HepG2 (cell line): ENCODE data around the gene FAM199X. TPM values are rescaled to one million over a fixed set of nuclear protein-coding genes. Genes with fewer than 3 reads are reported as not detected.

ENCODE experiments used
- ATAC-seq: fragments of 200-7000 bp; cut with Tn5 transposase; 3 replicates; pipeline ENCODE4 v1.9.1; 2020; ENCODE audit warnings: mild to moderate bottlenecking, moderate library complexity
- BruUV-seq: library from RNA; stranded (reverse); fragments of 400-500 nt; replicated peaks from 2 replicates; lab custom pipeline; 2021; lab: Mats Ljungman, UMichigan
- CTCF ChIA-PET: fragments of 300-600 bp; formaldehyde crosslinking; extraction: SDS; loops from one replicate; lab custom pipeline; 2021; ENCODE audit warnings: low total read pairs, inconsistent platforms, low intra/inter-chr PET ratio; lab: Yijun Ruan, JAX
- POLR2A ChIA-PET: fragments of 350-600 bp; sonication (Branson Sonifier 250); formaldehyde crosslinking; loops from one replicate; lab custom pipeline; 2020; ENCODE audit warnings: antibody characterized with exemption, inconsistent platforms; lab: Yijun Ruan, JAX
- DNase-seq: peaks from one replicate; pipeline ENCODE4 v3.0.0-alpha.2; 2015; ENCODE audit warnings: low spot score
- FAIRE-seq: peaks from 3 replicates; lab custom pipeline; 2011; peaks lifted over from hg19 to GRCh38; lab: Jason Lieb, UNC
- H2AFZ ChIP-seq: one replicate; pipeline ENCODE4 v1.6.1; 2011; ENCODE audit warnings: low read length, inconsistent platforms
- H3K27ac ChIP-seq: fragments of 300-600 bp; 3 replicates; pipeline ENCODE4 v1.8.0; 2011; ENCODE audit warnings: mixed run types, mild to moderate bottlenecking, mixed read lengths, low read length, inconsistent platforms; ENCODE audit not compliant: insufficient read depth; ENCODE audit errors: extremely low read length
- H3K27me3 ChIP-seq, 2 experiments: fragments of 200-600 bp in 1 of 2; 2 replicates in 1 of 2; 3 replicates in 1 of 2; pipeline versions ENCODE4 v1.6.0 to v1.8.0; 2011; ENCODE audit warnings: low read length in 2 of 2, mild to moderate bottlenecking in 2 of 2, moderate library complexity in 2 of 2, inconsistent platforms in 1 of 2; ENCODE audit not compliant: insufficient read depth in 2 of 2, control insufficient read depth in 1 of 2
- H3K36me3 ChIP-seq, 2 experiments: fragments of 200-600 bp in 1 of 2; replicated peaks in 1 of 2; 2 replicates in 1 of 2; 3 replicates in 1 of 2; pipeline versions ENCODE4 v1.5.1 to v1.8.0; 2011; ENCODE audit warnings: low read length in 2 of 2, inconsistent platforms in 1 of 2; ENCODE audit not compliant: insufficient read depth in 2 of 2, control insufficient read depth in 1 of 2
- H3K4me1 ChIP-seq: 2 replicates; pipeline ENCODE4 v1.5.1; 2012; ENCODE audit warnings: low read length, inconsistent platforms; ENCODE audit not compliant: insufficient read depth
- H3K4me2 ChIP-seq: 2 replicates; pipeline ENCODE4 v1.6.0; 2011; ENCODE audit warnings: low read depth, low read length, inconsistent platforms
- H3K4me3 ChIP-seq, 3 experiments: fragments of 200-600 bp in 1 of 3; sonication (generic), shearing (Covaris generic) in 1 of 3; replicated peaks in 1 of 3; 2 replicates each; pipeline ENCODE4 v1.5.1; 2011 to 2016; ENCODE audit warnings: low read length in 3 of 3, inconsistent platforms in 2 of 3, low read depth in 2 of 3, mild to moderate bottlenecking in 2 of 3, control low read depth in 1 of 3, mixed read lengths in 1 of 3; ENCODE audit not compliant: insufficient read depth in 1 of 3
- H3K79me2 ChIP-seq: one replicate; pipeline ENCODE4 v1.6.1; 2011; ENCODE audit warnings: low read length, inconsistent platforms; ENCODE audit not compliant: insufficient read depth
- H3K9ac ChIP-seq: 2 replicates; pipeline ENCODE4 v1.6.0; 2011; ENCODE audit warnings: mild to moderate bottlenecking, low read depth, low read length, inconsistent platforms; ENCODE audit not compliant: insufficient read depth
- H3K9me3 ChIP-seq: 2 replicates; pipeline ENCODE4 v1.5.1; 2012; ENCODE audit warnings: mild to moderate bottlenecking, low read length
- H4K20me1 ChIP-seq: 2 replicates; pipeline ENCODE4 v1.6.0; 2011; ENCODE audit warnings: inconsistent platforms, mild to moderate bottlenecking, low read length, moderate library complexity; ENCODE audit not compliant: insufficient read depth
- ARHGAP35 ChIP-seq: sonication (generic); formaldehyde crosslinking; IDR thresholded peaks from 2 replicates; pipeline ENCODE4 v1.9.0; 2022; ENCODE audit warnings: mild to moderate bottlenecking, inconsistent platforms, moderate library complexity, missing genetic modification reagents, borderline replicate concordance
- EP300 ChIP-seq, 3 experiments: sonication (generic) in 1 of 3; formaldehyde crosslinking in 1 of 3; IDR thresholded peaks; 2 replicates each; pipeline versions ENCODE4 v1.5.1 to v1.6.1; 2011 to 2020; ENCODE audit warnings: low read depth in 2 of 3, low read length in 2 of 3, borderline replicate concordance in 1 of 3, improper control_type of control experiment in 1 of 3, mild to moderate bottlenecking in 1 of 3, missing genetic modification reagents in 1 of 3, moderate library complexity in 1 of 3
- KLF6 ChIP-seq: IDR thresholded peaks from 2 replicates; pipeline ENCODE4 v1.8.0; 2016; ENCODE audit warnings: missing biosample characterization, missing genetic modification reagents
- PAX8 ChIP-seq: sonication (generic); formaldehyde crosslinking; IDR thresholded peaks from 2 replicates; pipeline ENCODE4 v1.8.0; 2022; ENCODE audit warnings: mild to moderate bottlenecking, missing genetic modification reagents, borderline replicate concordance
- PHF8 ChIP-seq: sonication (generic); formaldehyde crosslinking; IDR thresholded peaks from 2 replicates; pipeline ENCODE4 v1.5.0; 2020; ENCODE audit warnings: missing genetic modification reagents
- PPARG ChIP-seq: conservative IDR thresholded peaks from 2 replicates; pipeline ENCODE4 v1.6.1; 2016; ENCODE audit warnings: missing biosample characterization, missing genetic modification reagents
- RBAK ChIP-seq: sonication (generic); formaldehyde crosslinking; IDR thresholded peaks from 2 replicates; pipeline ENCODE4 v1.5.1; 2020; ENCODE audit warnings: mild to moderate bottlenecking, missing genetic modification reagents
- SMC3 ChIP-seq: IDR thresholded peaks from 2 replicates; pipeline ENCODE4 v1.6.1; 2011; ENCODE audit warnings: low read length, improper control_type of control experiment
- SMYD3 ChIP-seq: sonication (generic); formaldehyde crosslinking; IDR thresholded peaks from 2 replicates; pipeline ENCODE4 v1.8.1; 2023; ENCODE audit warnings: mild to moderate bottlenecking, missing genetic modification reagents
- ZBTB3 ChIP-seq: sonication (generic); formaldehyde crosslinking; IDR thresholded peaks from 2 replicates; pipeline ENCODE4 v1.4.0; 2020; ENCODE audit warnings: low read depth, mild to moderate bottlenecking, moderate library complexity, missing genetic modification reagents, borderline replicate concordance
- ZFX ChIP-seq: sonication (generic); formaldehyde crosslinking; IDR thresholded peaks from 2 replicates; pipeline ENCODE4 v1.4.0; 2020; ENCODE audit warnings: mild to moderate bottlenecking, low read depth, missing genetic modification reagents, moderate library complexity
- ZNF652 ChIP-seq: IDR thresholded peaks from 2 replicates; pipeline ENCODE4 v1.6.1; 2016; ENCODE audit warnings: low read depth, borderline replicate concordance
- ZNF75D ChIP-seq: sonication (generic); formaldehyde crosslinking; IDR thresholded peaks from 2 replicates; pipeline ENCODE4 v1.8.1; 2023; ENCODE audit warnings: missing genetic modification reagents, mild to moderate bottlenecking, borderline replicate concordance
- WGBS: methylation state at CpG from one replicate; pipeline ENCODE4 v1.1.6; 2017; ENCODE audit warnings: low lambda C conversion rate; 5-methylcytosine and 5-hydroxymethylcytosine counted together
- in situ Hi-C: cut with HindIII; loops from 2 replicates; pipeline ENCODE4 v1.10.0; 2017; ENCODE audit warnings: low pct_unique_long_range_greater_than_20kb; ENCODE audit not compliant: extremely low pct_ligation_motif_present
- intact Hi-C: fragments of 100-400 bp; cut with micrococcal nuclease; formaldehyde crosslinking; loops from one replicate; pipeline ENCODE4 v1.10.0; 2022; ENCODE audit not compliant: unreplicated experiment
- polyA plus RNA-seq, 8 experiments: library from polyadenylated mRNA; depleted of rRNA in 3 of 8; stranded (reverse) in 7 of 8; unstranded in 1 of 8; fragments of >200 nt; fragmentation: Illumina TruSeq in 4 of 8; extraction: Trizol in 4 of 8; gene quantifications; 2 replicates each; pipeline versions ENCODE4 v1.2.1 to v1.2.3, GENCODE V29; 2011 to 2016; ENCODE audit warnings: low read depth in 4 of 8, missing spikeins in 1 of 8, mixed read lengths in 1 of 8; ENCODE audit not compliant: insufficient read depth in 1 of 8
- total RNA-seq, 5 experiments: library from RNA; depleted of rRNA; stranded (reverse); fragments of >200 nt; fragmentation: Illumina TruSeq; extraction: Trizol; gene quantifications; 2 replicates each; pipeline ENCODE4 v1.2.3, GENCODE V29; 2016; ENCODE audit warnings: low read depth in 1 of 5
- TF ChIP-seq, protein P1 (sequence below): sonication (generic); formaldehyde crosslinking; IDR thresholded peaks from 2 replicates; pipeline ENCODE4 v1.4.0; 2020; ENCODE audit warnings: missing genetic modification reagents, mild to moderate bottlenecking, borderline replicate concordance
- TF ChIP-seq, protein P2 (sequence below): sonication (generic); formaldehyde crosslinking; IDR thresholded peaks from 2 replicates; pipeline ENCODE4 v1.8.1; 2023; ENCODE audit warnings: mild to moderate bottlenecking, moderate library complexity, missing genetic modification reagents
- TF ChIP-seq, protein P3 (sequence below): sonication (generic); formaldehyde crosslinking; IDR thresholded peaks from 2 replicates; pipeline ENCODE4 v1.5.0; 2020; ENCODE audit warnings: missing genetic modification reagents

Gene FAM199X
- total and polyA plus RNA-seq, 2 of the 13 experiments (the other 11 are each of a cell fraction or from before 2014, with no cell fraction given), result 5.1 to 18.0 TPM

DNA sequence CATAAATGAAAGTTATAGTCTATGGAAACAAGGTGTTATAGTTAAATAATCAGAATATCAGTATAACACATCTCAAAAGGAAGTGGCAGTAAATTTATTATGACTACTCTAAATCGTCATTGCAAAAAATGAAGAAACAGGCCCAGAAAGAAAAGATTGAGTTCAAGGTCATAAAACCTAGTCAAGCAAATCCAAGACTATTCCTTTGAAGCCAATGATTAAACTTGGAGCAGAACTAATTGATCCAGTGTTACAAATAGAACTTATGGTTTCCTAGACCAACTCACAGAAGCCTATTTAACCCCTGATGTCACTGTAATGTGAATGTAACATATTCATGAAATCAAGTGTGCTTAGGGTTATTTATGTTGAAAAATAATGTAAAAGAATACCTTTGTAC, 1.9 kb downstream of the FAM199X start (continued):
- TF ChIP-seq, protein P1, sequence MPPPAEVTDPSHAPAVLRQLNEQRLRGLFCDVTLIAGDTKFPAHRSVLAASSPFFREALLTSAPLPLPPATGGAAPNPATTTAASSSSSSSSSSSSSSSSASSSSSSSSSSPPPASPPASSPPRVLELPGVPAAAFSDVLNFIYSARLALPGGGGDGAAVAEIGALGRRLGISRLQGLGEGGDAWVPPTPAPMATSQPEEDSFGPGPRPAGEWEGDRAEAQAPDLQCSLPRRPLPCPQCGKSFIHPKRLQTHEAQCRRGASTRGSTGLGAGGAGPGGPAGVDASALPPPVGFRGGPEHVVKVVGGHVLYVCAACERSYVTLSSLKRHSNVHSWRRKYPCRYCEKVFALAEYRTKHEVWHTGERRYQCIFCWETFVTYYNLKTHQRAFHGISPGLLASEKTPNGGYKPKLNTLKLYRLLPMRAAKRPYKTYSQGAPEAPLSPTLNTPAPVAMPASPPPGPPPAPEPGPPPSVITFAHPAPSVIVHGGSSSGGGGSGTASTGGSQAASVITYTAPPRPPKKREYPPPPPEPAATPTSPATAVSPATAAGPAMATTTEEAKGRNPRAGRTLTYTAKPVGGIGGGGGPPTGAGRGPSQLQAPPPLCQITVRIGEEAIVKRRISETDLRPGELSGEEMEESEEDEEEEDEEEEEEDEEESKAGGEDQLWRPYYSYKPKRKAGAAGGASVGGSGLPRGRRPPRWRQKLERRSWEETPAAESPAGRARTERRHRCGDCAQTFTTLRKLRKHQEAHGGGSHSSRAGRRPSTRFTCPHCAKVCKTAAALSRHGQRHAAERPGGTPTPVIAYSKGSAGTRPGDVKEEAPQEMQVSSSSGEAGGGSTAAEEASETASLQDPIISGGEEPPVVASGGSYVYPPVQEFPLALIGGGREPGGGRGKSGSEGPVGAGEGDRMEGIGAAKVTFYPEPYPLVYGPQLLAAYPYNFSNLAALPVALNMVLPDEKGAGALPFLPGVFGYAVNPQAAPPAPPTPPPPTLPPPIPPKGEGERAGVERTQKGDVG (CRISPR knock-in tag), result no peak
- TF ChIP-seq, protein P2, sequence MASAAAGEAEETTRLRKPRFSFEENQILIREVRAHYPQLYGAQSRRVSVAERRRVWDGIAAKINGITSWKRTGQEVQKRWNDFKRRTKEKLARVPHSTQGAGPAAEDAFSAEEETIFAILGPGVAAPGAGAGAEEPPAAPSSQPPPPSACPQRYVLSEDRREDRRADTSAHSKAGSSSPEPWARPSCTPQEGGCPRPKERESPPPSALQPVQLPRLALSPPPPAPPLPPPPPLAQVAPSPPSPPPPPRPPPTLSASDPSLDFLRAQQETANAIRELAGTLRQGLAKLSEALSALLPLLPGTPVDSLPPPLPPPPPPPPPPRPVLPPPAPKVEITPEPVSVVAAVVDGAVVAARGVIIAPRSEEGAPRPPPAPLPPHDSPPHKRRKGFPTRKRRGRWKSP (CRISPR knock-in tag), result no peak
- no peak for TF ChIP-seq PPARG (CRISPR knock-in tag)
- TF ChIP-seq SMC3, result no peak
- TF ChIP-seq PHF8 (CRISPR knock-in tag), result no peak
- TF ChIP-seq ZBTB3 (CRISPR knock-in tag), result no peak
- TF ChIP-seq, all 625 proteins: peak for 0

DNA sequence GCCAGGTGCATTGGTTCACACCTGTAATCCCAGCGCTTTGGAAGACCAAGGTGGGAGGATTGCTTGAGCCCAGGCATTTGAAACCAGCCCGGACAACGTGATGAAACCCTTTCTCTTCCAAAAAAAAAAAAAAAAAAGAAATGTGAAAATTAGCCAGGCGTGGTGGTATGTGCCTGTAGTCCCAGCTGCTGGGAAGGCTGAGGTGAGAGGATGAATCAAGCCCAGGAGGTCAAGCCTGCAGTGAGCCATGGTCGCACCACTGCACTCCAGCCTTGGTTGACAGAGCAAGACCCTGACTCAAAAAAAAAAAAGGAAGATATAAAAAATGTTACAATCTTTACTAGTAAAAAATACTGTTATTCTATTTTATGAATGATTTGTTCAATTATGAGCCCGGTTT, 5.9 kb downstream of the FAM199X start:
- Histone ChIP-seq H3K4me3 (no peak overlapping the region), H3K27ac (no peak overlapping the region), H3K9ac (no peak overlapping the region), H3K4me2 (no peak overlapping the region), H2AFZ (no peak overlapping the region), H3K4me1 (peaks cover 26% of the 10 kb centered on the region), H3K36me3 (0 out of 5 replicates have a peak, but pooled peaks cover 0 to 2% of the 10 kb centered on the region in 2 experiments), H3K9me3 (no peaks in the 10 kb centered on the region), H4K20me1 (no peaks in the 10 kb centered on the region), H3K79me2 (peaks cover 32% of the 10 kb centered on the region), H3K27me3 (no peaks in the 10 kb centered on the region)
- ChIA-PET CTCF (no interaction called here), POLR2A (no interaction called here)
- no peak for DNase-seq
- no peak for ATAC-seq
- intact Hi-C loops (no loop called here), in situ Hi-C loops (loop anchor here (25.0 kb wide), 1 partner anchor 485 kb away; the partner anchor contains the start of gene MORF4L2)
- WGBS, result 96% methylated on average over 6 of the region's 6 CpGs
- BruUV-seq, result no TSS peak
- FAIRE-seq, result no peak
- no peak for TF ChIP-seq ZFX (CRISPR knock-in tag)
- no peak for TF ChIP-seq ARHGAP35 (CRISPR knock-in tag)
- no peak for TF ChIP-seq RBAK (CRISPR knock-in tag)
- no peak for TF ChIP-seq KLF6 (CRISPR knock-in tag)
- no peak for TF ChIP-seq ZNF75D (CRISPR knock-in tag)
- TF ChIP-seq PAX8 (CRISPR knock-in tag), result no peak
- TF ChIP-seq ZNF652 (CRISPR knock-in tag), result no peak
- TF ChIP-seq, protein P3, sequence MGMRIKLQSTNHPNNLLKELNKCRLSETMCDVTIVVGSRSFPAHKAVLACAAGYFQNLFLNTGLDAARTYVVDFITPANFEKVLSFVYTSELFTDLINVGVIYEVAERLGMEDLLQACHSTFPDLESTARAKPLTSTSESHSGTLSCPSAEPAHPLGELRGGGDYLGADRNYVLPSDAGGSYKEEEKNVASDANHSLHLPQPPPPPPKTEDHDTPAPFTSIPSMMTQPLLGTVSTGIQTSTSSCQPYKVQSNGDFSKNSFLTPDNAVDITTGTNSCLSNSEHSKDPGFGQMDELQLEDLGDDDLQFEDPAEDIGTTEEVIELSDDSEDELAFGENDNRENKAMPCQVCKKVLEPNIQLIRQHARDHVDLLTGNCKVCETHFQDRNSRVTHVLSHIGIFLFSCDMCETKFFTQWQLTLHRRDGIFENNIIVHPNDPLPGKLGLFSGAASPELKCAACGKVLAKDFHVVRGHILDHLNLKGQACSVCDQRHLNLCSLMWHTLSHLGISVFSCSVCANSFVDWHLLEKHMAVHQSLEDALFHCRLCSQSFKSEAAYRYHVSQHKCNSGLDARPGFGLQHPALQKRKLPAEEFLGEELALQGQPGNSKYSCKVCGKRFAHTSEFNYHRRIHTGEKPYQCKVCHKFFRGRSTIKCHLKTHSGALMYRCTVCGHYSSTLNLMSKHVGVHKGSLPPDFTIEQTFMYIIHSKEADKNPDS, result no peak
- TF ChIP-seq SMYD3 (CRISPR knock-in tag), result no peak
- TF ChIP-seq EP300 (IDR thresholded peaks at IDR 0.05; ENCODE audit: low read depth in 2 of 2, low read length in 2 of 2), result no peak
- TF ChIP-seq EP300 (CRISPR knock-in tag; IDR thresholded peaks at IDR 0.05; ENCODE audit: borderline replicate concordance), result no peak
